ENCODE measurements around the gene PIK3AP1. TPM values are rescaled to one million over a fixed set of nuclear protein-coding genes. Genes with fewer than 3 reads are reported as not detected.
A peak's percentile ranks its signal among the peaks of the same experiment; 100 is the strongest.

PIK3AP1 gene
- total and polyA plus RNA-seq, 10 of the 15 experiments (the other 5 are each of a cell fraction or from before 2014, with no cell fraction given) = 26.2 to 306 (median 119) TPM

- TF ChIP-seq EP300 (IDR thresholded peaks at IDR 0.05; ENCODE audit: borderline replicate concordance in 1 of 2, control insufficient read depth in 1 of 2, low read depth in 2 of 2, low read length in 2 of 2) = no peak; a peak in 1 of 4 replicates
- TF ChIP-seq SUPT20H (IDR thresholded peaks at IDR 0.05; ENCODE audit: borderline replicate concordance, control insufficient read depth, low read depth, low read length) = no peak
- no peak for TF ChIP-seq POLR2AphosphoS5 (IDR thresholded peaks at IDR 0.05; ENCODE audit: low read length)
- TF ChIP-seq BHLHE40 (IDR thresholded peaks at IDR 0.05; ENCODE audit: borderline replicate concordance in 1 of 2, low read depth in 2 of 2, low read length in 1 of 2) = peak in 1 of 2 experiments; percentile 36; a peak in 1 of 4 replicates
- no peak for TF ChIP-seq NFYB (IDR thresholded peaks at IDR 0.05; ENCODE audit: insufficient read depth, low read depth, low read length)
- TF ChIP-seq GATAD2B (conservative IDR thresholded peaks at IDR 0.05; ENCODE audit: low read depth) = no peak; the same call in 1 of the 2 replicates
- TF ChIP-seq SIN3A (IDR thresholded peaks at IDR 0.05; ENCODE audit: low read depth, low read length) = no peak
- TF ChIP-seq RAD21 (IDR thresholded peaks at IDR 0.05; ENCODE audit: insufficient read depth, low read depth, low read length) = peak; percentile 79
- no peak for TF ChIP-seq EED (IDR thresholded peaks at IDR 0.05; ENCODE audit: low read depth)
- no peak for TF ChIP-seq ZNF687 (IDR thresholded peaks at IDR 0.05)
- TF ChIP-seq YY1 (IDR thresholded peaks at IDR 0.05; ENCODE audit: low read depth, low read length) = peak; percentile 66; the same call in 1 of the 2 replicates
- no peak for TF ChIP-seq SREBF1 (IDR thresholded peaks at IDR 0.05; ENCODE audit: low read length)
- TF ChIP-seq CEBPZ (IDR thresholded peaks at IDR 0.05; ENCODE audit: low read depth, low read length) = no peak
- TF ChIP-seq PML (IDR thresholded peaks at IDR 0.05; ENCODE audit: low read length) = no peak
- TF ChIP-seq CBX3 (IDR thresholded peaks at IDR 0.05; ENCODE audit: borderline replicate concordance, low read depth) = no peak
- no peak for TF ChIP-seq KDM1A (IDR thresholded peaks at IDR 0.05; ENCODE audit: borderline replicate concordance)
- TF ChIP-seq CHD2 (IDR thresholded peaks at IDR 0.05; ENCODE audit: borderline replicate concordance, low read depth, low read length) = no peak
- 0 out of 2 replicates have a peak, but pooled peaks have one; percentile 40 for TF ChIP-seq POLR2AphosphoS2 (IDR thresholded peaks at IDR 0.05; ENCODE audit: low read depth, low read length)
- no peak for TF ChIP-seq SPI1 (IDR thresholded peaks at IDR 0.05; ENCODE audit: borderline replicate concordance, insufficient read depth, low read depth, low read length)
- TF ChIP-seq ASH2L (IDR thresholded peaks at IDR 0.05; ENCODE audit: borderline replicate concordance, low read depth) = no peak
Observed at GRCh38 chr10:96719850-96720421, 378 bp downstream of the PIK3AP1 start (continued).

All from GM12878 (cell line).